Esophagus squamous epithelium (tissue), 5 donors: ENCODE measurements around the gene APH1B. TPM values are rescaled to one million over a fixed set of nuclear protein-coding genes. Genes with fewer than 3 reads are reported as not detected.

Source experiments
- DNase-seq: peaks from one replicate; lab custom pipeline; 2025; lab: John Stamatoyannopoulos, UW
- H3K27ac ChIP-seq, 4 donors: fragments of 200-600 bp; sonication (generic); one replicate each; pipeline ENCODE4 v1.5.1; 2016 to 2019; ENCODE audit warnings: mild to moderate bottlenecking in 1 of 4
- H3K27me3 ChIP-seq, 4 donors: fragments of 200-600 bp; sonication (generic); 1 replicate in 3 of 4; 2 replicates in 1 of 4; pipeline versions ENCODE4 v1.5.1 to v1.6.0; 2017 to 2021; ENCODE audit warnings: antibody characterized with exemption in 1 of 4
- H3K36me3 ChIP-seq, 3 donors: fragments of 200-600 bp; sonication (generic); one replicate each; pipeline ENCODE4 v1.5.1; 2016 to 2019
- H3K4me1 ChIP-seq, 3 donors: fragments of 200-600 bp; sonication (generic); one replicate each; pipeline ENCODE4 v1.5.1; 2017 to 2019
- H3K4me3 ChIP-seq, 4 donors: fragments of 200-600 bp; sonication (generic); 1 replicate in 3 of 4; 2 replicates in 1 of 4; pipeline ENCODE4 v1.5.1; 2016 to 2019; ENCODE audit warnings: mild to moderate bottlenecking in 2 of 4, moderate library complexity in 1 of 4
- H3K9me3 ChIP-seq, 3 donors: fragments of 200-600 bp; sonication (generic); one replicate each; pipeline ENCODE4 v1.5.1; 2016 to 2019
- POLR2A ChIP-seq, 4 donors: fragments of 450-650 bp; IDR thresholded peaks; one replicate each; pipeline ENCODE4 v1.6.1; 2017; ENCODE audit warnings: antibody characterized with exemption in 4 of 4, mild to moderate bottlenecking in 4 of 4, moderate library complexity in 3 of 4
- WGBS, 2 donors: methylation state at CpG; one replicate each; pipeline ENCODE4 v1.1.5; 2018; 5-methylcytosine and 5-hydroxymethylcytosine counted together
- intact Hi-C: fragments of 100-400 bp; cut with DNase I; formaldehyde crosslinking; loops from one replicate; pipeline ENCODE4 v1.15.0; 2022
- total RNA-seq, 4 donors: library from RNA; depleted of rRNA; stranded (reverse); fragments of >200 nt; gene quantifications; one replicate each; pipeline ENCODE4 v1.1.0, GENCODE V29; 2016
- TF ChIP-seq, protein P1 (sequence below), 6 experiments: fragments of 450-650 bp in 4 of 6; fragments of 200-600 bp in 2 of 6; sonication (generic) in 2 of 6; IDR thresholded peaks; one replicate each; pipeline ENCODE4 v1.5.1; 2016 to 2019; ENCODE audit warnings: antibody characterized with exemption in 6 of 6, mild to moderate bottlenecking in 4 of 6, moderate library complexity in 4 of 6
- donor health status: DM: yes; HTN: yes; CAD: no.

The APH1B gene
- total RNA-seq, 4 donors from 2014 or later = 0.53 to 7.8 (median 3.3) TPM

DNA sequence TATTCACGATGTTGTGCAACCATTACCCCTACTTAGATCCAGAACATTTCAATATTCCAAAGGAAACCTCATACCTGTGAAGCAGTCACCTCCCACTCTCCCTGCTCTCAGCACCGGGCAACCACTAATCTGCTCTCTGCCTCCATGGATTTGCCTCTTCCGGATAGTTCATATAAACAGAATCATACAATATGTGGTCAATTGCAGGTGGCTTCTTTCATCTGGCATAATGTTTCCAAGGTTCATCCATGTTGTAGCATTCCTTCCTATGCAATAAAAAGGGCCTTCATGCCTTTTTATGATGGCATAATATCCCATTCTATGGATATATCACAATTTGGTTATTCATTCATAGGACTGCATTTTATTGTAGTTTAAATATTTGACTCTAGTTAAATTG, 80.3 kb downstream of the APH1B start:
- 53 to 56% methylated on average over 3 of the region's 3 CpGs for whole genome bisulfite sequencing, 2 donors
- no peak for DNase-seq
- Histone ChIP-seq H3K4me3 (no peak overlapping the region), H3K27me3 (no peaks in the 10 kb centered on the region), H3K4me1 (peaks cover 3 to 64% (median 15%) of the 10 kb centered on the region in 3 donors), H3K36me3 (peaks cover 0 to 20% (median 0%) of the 10 kb centered on the region in 3 donors), H3K9me3 (no peaks in the 10 kb centered on the region), H3K27ac (peak overlapping the region in 3 of 4 donors; percentile 65 to 76 (median 75))
- TF ChIP-seq, protein P1, sequence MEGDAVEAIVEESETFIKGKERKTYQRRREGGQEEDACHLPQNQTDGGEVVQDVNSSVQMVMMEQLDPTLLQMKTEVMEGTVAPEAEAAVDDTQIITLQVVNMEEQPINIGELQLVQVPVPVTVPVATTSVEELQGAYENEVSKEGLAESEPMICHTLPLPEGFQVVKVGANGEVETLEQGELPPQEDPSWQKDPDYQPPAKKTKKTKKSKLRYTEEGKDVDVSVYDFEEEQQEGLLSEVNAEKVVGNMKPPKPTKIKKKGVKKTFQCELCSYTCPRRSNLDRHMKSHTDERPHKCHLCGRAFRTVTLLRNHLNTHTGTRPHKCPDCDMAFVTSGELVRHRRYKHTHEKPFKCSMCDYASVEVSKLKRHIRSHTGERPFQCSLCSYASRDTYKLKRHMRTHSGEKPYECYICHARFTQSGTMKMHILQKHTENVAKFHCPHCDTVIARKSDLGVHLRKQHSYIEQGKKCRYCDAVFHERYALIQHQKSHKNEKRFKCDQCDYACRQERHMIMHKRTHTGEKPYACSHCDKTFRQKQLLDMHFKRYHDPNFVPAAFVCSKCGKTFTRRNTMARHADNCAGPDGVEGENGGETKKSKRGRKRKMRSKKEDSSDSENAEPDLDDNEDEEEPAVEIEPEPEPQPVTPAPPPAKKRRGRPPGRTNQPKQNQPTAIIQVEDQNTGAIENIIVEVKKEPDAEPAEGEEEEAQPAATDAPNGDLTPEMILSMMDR (IDR thresholded peaks at IDR 0.05) = no peak
- no peak for TF ChIP-seq POLR2A (IDR thresholded peaks at IDR 0.05)
- intact Hi-C loops = no loop called here

DNA sequence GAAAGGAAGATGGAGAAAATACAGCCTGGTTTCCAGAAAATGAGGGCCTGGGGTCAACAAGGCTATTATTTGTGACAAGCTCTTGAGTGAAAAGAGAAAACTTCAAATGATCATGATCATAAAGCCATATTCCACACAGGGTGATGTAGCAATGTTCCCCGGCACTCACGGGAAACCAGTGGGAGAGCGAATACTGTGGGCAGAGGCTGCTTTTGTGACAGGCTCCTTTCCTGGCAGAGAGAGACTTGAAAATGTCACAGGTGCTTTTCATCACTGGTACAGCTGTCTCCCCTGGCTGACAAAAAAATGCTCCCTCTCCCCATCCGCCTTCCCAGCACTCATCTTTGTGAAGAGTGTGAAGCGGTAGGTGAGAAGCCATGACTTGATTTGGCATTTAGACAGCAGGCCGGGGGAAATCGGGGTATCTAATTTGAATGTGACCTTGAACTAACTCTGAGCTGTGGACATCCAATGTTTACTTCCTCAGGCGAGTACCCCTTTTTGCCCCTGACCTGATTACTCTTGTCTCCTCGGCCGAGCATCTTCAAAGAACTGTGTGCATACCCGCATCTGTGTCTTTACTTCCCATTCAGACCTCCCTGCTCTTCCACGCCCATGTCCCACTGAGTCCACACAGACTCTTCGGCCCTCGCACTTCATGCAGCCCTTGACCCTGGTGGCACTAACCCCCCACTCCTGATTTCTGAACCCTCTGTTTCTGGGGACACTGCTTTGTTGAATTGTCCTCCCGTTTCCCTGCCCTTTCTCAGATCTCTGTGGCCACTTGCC, 81.0 kb downstream of the APH1B start:
- H3K36me3 ChIP-seq = peaks cover 0 to 22% (median 0%) of the 10 kb centered on the region in 3 donors
- peak overlapping the region in 2 of 4 donors; percentile 75 to 76 for H3K27ac ChIP-seq
- H3K4me1 ChIP-seq = peaks cover 3 to 63% (median 15%) of the 10 kb centered on the region in 3 donors
- H3K27me3 ChIP-seq = no peaks in the 10 kb centered on the region
- no peak for TF ChIP-seq POLR2A (IDR thresholded peaks at IDR 0.05)
- TF ChIP-seq, protein P1 (IDR thresholded peaks at IDR 0.05) = no peak
- H3K9me3 ChIP-seq = no peaks in the 10 kb centered on the region
- intact Hi-C loops = no loop called here
- no peak overlapping the region for H3K4me3 ChIP-seq
- no peak for DNase-seq
- 79 to 81% methylated on average over 15 of the region's 15 CpGs for WGBS, 2 donors

Other genes with a start within 250 kb of the APH1B start
- gene TPM1, start 234.9 kb upstream of the APH1B start, total RNA-seq = 100 to 1,000 TPM in 2 of 4 donors, 10 to 100 TPM in 2; 44.3 to 680 (median 138) TPM
- 10 to 100 TPM in 3 of 4 donors, 1 to 10 TPM in 1; 9.7 to 22.6 (median 12.1) TPM for gene LACTB, start 155.7 kb upstream of the APH1B start, total RNA-seq
- gene RPS27L, start 120.1 kb upstream of the APH1B start, total RNA-seq = 10 to 100 TPM; 23.7 to 89.6 (median 43.8) TPM
- 10 to 100 TPM in 2 of 4 donors, 1 to 10 TPM in 2; 3.1 to 22.7 (median 10.0) TPM for gene RAB8B, start 88.0 kb upstream of the APH1B start, total RNA-seq
- gene CA12, start 104.2 kb downstream of the APH1B start, total RNA-seq = 100 to 1,000 TPM; 126 to 156 (median 143) TPM
- gene USP3, start 227.0 kb downstream of the APH1B start, total RNA-seq = 10 to 100 TPM; 27.3 to 52.8 (median 32.2) TPM